Measurements from ENCODE around the gene LHFPL2.
"Not testable (repeated sequence)": the region's sequence is repeated elsewhere in the genome, so short reads cannot be mapped to it uniquely, and the experiment has no call there.

LHFPL2 gene

DNA sequence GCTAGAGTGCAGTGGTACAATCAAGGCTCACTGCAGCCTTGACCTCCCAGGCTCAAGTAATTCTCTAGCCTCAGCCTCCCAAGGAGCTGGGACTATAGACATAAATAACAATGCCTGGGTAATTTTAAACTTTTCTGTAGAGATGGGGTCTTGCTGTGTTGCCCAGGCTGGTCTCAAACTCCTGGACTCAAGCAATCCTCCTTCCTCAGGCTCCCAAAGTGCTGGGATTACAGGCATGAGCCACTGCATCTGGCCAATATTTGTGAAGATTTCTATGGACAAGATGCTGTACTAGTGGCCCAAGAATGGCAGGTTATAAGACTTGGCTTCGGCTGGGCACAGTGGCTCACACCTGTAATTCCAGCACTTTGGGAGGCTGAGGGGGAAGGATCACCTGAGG, 18.4 kb upstream of the LHFPL2 start:
- DNase-seq (ENCODE audit: low read depth), result not testable (repeated sequence)

DNA sequence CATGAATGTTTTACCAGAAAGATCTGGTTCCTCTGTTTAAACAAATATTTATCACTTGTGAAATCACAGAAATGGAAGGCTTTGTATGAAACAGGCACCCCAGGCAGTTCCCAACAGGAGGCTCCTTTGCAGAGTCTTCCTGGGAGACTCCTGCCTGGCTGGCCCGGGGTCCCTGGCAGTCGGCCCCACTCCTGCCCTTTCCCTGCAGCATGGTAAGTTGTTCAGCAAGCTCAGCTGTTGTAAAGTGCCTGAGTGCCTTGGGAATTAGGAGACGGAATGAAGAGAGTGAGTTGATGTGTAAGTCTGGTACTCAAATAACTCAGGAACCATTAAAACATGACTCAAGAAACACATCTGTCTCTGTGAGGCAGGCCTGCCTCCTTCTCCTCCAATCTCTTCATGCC, 17.5 kb upstream of the LHFPL2 start:
- DNase-seq (ENCODE audit: low read depth), result no peak

DNA sequence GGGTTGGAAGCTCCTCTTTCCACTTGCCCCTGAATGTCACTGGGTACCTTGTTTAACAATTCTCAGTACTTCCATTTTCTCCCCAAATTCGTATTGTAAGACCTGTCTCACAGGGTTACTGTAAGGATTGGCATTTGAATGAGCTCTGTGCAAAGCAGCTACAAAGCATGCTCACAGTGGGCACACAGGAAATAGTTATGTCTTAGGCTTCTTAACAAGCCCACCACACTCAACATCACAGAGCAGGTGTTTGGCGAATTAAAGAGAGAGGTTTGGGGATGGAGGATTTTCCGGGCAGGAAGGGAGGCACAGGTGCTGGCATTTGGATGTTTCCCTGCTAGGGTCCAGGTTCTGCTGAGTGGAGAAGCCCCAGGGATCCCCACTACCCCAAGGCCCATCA, 17.0 kb upstream of the LHFPL2 start:
- no peak for DNase-seq (ENCODE audit: low read depth)

DNA sequence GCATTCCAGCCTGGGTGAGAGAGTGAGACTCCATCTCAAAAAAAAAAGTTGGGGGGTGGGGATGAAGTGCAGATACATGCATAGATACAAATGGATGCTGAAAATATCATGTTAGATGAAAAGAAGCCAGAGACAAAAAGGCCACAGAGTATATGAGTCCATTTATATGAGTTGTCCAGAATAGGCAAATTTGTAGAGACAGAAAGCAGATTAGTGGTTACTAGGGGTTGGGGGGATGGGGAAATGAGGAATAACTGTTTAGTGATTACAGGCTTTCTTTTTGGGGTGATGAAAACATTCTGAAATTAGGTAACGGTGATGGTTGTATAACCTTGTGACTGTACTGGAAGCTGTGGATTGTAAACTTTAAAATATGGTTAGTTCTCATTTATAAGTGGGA, 13.8 kb upstream of the LHFPL2 start:
- no peak for DNase-seq (ENCODE audit: low read depth)

- no peak for DNase-seq (ENCODE audit: low read depth)
Observed at GRCh38 chr5:78661691-78662090, 13.1 kb upstream of the LHFPL2 start.

DNA sequence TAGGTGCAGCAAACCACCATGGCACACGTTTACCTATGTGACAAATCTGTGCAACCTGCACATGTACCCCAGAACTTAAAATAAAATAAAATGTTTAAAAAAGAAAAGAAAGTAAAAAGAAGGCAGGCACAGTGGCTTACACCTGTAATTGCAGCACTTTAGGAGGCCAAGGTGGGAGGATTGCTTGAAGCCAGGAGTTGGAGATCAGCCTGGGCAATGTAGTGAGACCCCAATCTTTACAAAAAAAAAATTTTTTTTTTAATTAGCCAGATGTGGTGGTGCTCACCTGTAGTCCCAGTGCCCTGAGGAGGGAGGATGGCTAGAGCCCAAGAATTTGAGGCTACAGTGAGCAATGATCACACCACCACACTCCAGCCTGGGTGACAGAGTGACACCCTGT, 12.5 kb upstream of the LHFPL2 start:
- no peak for DNase-seq (ENCODE audit: low read depth)

GRCh38 chr5:78660401-78660800, 11.8 kb upstream of the LHFPL2 start:
- DNase-seq (ENCODE audit: low read depth), result no peak

DNA sequence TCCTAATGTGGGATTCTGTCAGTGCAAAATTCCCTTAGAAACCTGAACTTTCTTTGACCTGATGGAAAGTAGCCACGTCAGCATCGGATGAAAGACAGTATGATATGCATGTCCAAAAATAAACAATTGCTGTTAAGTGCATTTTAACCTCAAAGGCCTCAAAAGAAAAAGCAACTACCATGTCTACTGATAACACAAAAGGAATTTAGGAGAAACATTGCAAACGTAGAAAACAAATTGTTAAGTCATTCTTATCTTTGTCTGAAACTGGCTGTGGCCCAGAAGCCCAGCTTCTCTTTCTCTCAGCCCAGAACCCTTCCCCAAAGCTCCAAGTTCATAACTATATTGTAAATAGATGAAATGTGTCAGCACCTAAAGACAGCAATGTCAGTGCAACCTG, 11.1 kb upstream of the LHFPL2 start:
- DNase-seq (ENCODE audit: low read depth), result no peak

GRCh38 chr5:78659114-78659513, 10.5 kb upstream of the LHFPL2 start:
- no peak for DNase-seq (ENCODE audit: low read depth)

GRCh38 chr5:78657201-78657600, 8.6 kb upstream of the LHFPL2 start:
- no peak for DNase-seq (ENCODE audit: low read depth)

DNA sequence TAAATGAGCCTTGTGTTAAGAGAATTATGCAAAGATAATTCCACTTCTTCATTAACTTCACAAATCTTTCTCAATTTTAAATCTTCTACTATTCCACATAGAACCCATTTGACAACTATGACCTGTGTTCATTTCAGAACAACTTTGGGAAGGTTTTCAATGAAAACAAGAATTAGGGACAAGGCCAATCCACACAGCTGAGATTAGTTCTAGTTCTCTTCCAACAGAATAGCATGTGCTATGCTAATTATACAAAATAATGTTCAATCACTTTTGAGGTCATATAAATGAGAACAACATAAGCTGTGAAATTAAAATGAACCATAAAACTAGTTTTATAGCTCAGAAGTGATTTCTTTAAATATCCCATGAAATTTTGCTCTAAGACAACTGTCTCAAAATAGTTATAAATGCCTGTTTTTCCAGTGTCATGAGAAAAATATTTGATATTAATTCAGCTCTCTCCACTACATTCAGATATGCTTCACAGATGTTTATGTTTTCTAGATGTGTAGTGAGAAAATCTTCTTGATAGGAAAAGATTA, 7.2 kb upstream of the LHFPL2 start:
- no peak for DNase-seq (ENCODE audit: low read depth)

DNA sequence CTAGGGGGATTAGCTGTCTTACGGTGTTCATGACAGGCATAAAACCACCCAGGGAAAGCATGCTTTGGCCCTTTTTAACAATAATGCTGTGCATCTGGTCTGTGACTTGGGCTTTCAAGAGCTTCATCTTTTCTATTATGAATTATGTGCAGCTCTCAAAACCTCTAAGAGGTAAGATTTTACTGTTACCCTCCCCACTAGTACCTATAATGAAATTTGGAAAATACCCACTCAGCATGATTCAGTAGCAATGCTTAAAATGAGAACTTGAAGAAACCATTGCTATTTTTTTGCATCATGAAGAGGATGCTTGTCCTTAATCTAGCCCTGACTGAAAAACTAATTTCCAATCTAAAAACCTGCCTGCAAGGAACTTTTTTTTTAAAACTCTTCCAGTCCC, 5.8 kb upstream of the LHFPL2 start:
- no peak for DNase-seq (ENCODE audit: low read depth)

DNA sequence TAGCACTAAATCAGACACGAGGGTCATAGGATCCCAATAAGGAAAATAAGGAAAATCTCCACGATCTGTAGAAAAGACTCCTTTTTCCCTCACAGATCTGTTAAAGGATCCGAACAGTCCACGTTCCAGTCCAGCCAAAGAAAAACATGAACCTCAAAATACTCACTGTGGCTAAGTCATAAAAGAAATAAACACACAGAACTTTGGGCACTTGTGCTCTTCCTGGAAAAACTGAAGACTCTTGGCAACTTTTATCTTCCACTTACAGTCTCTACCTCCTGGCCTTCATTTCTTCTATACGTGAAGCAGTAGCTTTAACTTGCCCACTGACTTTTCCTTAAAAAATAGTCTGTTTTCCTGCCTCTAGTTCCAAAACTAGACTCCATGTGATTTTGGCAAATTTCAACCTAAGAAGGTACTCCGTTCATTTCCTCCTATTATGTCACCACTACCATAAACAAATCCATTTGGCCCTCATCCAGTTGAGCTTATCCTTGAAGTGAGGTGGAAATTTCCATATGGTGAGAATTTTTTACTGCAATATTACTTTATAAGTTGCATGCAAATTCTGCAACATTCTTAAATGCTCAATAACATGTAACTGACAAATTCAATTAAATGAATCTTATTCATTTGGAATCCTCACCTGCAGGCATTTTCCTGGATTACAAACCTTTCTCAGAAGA, 5.3 kb upstream of the LHFPL2 start:
- DNase-seq (ENCODE audit: low read depth), result no peak

DNA sequence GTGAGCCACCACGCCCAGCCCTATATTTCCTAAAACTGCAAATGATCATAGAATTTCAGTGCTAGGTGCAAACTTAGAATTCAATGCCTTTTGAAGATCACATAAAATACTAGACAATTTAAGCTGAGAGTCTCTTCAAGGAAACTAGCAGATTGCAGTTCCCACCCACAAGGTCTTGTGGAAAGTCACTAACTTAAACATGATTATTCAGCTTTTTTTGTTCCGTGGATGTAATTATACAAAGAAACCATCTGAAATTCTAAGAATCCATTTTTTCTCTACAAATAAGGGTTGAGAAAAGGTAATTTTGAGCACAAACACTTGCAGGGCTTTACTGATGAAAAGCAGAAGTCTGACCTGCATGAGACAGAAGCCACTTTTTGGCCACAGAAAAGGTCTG, 4.5 kb upstream of the LHFPL2 start:
- DNase-seq (ENCODE audit: low read depth), result no peak

- no peak for DNase-seq (ENCODE audit: low read depth)
Observed at GRCh38 chr5:78651468-78651867, 2.9 kb upstream of the LHFPL2 start.

- no peak for DNase-seq (ENCODE audit: low read depth)
Observed at GRCh38 chr5:78650531-78650930, 2.0 kb upstream of the LHFPL2 start.

DNA sequence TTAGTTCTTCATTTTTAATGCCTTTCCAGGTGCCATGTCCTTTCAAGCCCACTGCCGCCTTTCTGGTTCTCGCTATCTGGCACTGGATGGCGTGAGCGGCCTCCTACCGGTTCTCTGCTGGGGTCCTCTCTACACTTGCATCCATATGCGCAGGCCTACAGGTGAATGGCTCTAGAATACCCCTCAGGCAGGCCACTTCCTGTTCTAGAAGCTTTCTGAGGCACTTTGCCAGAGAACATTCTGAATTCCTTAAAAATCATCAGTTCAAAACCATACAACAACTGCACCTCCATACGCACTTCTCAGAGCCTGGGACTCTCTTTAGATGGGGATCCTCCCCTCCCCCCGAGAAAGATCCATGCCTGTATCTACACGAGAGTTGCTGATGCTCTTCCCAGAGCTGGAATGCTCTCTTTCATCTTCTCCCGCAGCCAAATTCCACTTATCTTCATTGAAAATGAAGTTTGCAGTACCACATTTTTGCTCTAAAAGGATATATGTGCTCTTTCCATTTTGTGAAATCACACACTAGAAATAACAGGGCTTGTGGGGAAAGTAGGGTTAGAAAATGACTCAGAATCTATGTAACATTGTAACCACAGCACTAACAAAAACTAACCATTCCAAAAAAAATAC, 1.4 kb upstream of the LHFPL2 start:
- no peak for DNase-seq (ENCODE audit: low read depth)

GRCh38 chr5:78649211-78649695, 681 bp upstream of the LHFPL2 start:
- no peak for DNase-seq (ENCODE audit: low read depth)

DNA sequence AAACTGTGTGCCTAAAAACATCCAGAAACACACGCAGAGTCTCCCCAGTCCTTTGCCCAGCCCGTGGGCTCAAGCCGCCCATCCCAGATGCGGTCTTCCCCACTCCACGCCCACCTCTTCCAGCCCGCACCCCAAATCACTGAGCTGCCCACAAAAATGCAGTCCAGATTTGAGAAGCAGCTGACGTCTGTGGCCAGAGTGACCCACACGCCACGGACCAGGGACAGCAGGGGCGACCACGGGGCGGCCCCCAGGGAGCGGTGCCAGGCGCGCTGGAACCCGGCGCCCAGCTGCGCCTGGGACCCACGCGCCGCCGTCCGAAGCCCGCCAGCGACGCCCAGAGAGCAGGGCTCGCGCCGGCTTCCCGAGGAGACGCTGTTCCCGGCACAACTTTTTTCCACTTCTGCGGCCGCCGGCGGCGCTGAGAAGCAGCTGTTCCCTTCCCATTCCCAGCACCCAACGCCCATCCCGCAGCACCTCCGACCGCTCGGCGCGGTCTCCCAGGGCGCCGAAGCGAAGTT, 674 bp downstream of the LHFPL2 start:
- DNase-seq (ENCODE audit: low read depth), result no peak

GRCh38 chr5:78647351-78647818, 1.2 kb downstream of the LHFPL2 start:
- no peak for DNase-seq (ENCODE audit: low read depth)

DNA sequence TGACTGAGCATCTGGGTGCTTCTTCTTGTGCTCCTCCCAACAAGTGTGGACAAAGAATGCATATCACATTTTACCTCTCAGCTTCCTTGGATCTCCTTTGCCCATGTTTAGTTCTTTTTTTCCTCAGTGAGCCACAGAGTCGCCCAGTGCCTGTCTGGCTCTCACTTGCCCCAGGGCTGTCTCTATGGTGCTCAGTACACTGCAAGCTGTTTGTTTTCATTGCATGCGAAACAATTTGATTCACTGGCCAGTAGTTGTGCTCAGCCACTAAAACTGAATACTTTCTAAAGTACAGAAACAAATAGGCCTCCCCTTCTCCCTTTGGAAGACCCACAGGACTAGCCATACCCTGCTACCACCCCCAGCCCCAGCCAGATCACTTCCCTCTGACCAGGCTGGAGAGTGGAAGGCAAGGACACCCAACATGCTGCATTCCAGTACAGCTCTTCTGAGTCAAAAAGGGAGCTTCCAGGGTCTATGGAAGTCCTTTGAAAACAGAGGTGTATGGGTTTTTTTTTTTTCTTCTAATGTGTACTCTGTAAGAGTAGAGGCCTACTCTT, 3.8 kb downstream of the LHFPL2 start:
- DNase-seq (ENCODE audit: low read depth), result no peak

- no peak for DNase-seq (ENCODE audit: low read depth)
Observed at GRCh38 chr5:78644129-78644528, 4.4 kb downstream of the LHFPL2 start.

GRCh38 chr5:78642701-78643100, 5.9 kb downstream of the LHFPL2 start:
- DNase-seq (ENCODE audit: low read depth), result no peak
